ENCODE results near the gene BEND5.
A peak's percentile ranks its signal among the peaks of the same experiment; 100 is the strongest.

Gene BEND5

GRCh38 chr1:48725341-48726046 is 51.2 kb downstream of the BEND5 start:
- peak in 1 of 2 experiments; percentile 4 for DNase-seq (ENCODE audit: low read depth in 2 of 2)

- DNase-seq (ENCODE audit: low read depth in 2 of 2) = no peak
Measured at GRCh38 chr1:48720929-48721328, 55.8 kb downstream of the BEND5 start.

GRCh38 chr1:48718705-48719104 is 58.0 kb downstream of the BEND5 start:
- DNase-seq (ENCODE audit: low read depth in 2 of 2) = no peak

GRCh38 chr1:48718116-48718630 is 58.5 kb downstream of the BEND5 start:
- DNase-seq (ENCODE audit: low read depth in 2 of 2) = no peak

- no peak for DNase-seq (ENCODE audit: low read depth in 2 of 2)
Measured at GRCh38 chr1:48717082-48717481, 59.6 kb downstream of the BEND5 start.

GRCh38 chr1:48715921-48716320 is 60.8 kb downstream of the BEND5 start:
- DNase-seq (ENCODE audit: low read depth in 2 of 2) = no peak

- DNase-seq (ENCODE audit: low read depth in 2 of 2) = no peak
Measured at GRCh38 chr1:48710915-48711314, 65.8 kb downstream of the BEND5 start.

GRCh38 chr1:48710318-48710717 is 66.4 kb downstream of the BEND5 start:
- no peak for DNase-seq (ENCODE audit: low read depth in 2 of 2)

GRCh38 chr1:48704736-48705135 is 72.0 kb downstream of the BEND5 start:
- DNase-seq (ENCODE audit: low read depth in 2 of 2) = no peak

- DNase-seq (ENCODE audit: low read depth in 2 of 2) = no peak
Measured at GRCh38 chr1:48701445-48701844, 75.2 kb downstream of the BEND5 start.

- peak in 1 of 2 experiments; percentile 12 for DNase-seq (ENCODE audit: low read depth in 2 of 2)
Measured at GRCh38 chr1:48697066-48697707, 79.5 kb downstream of the BEND5 start.

GRCh38 chr1:48695161-48695560 is 81.5 kb downstream of the BEND5 start:
- no peak for DNase-seq (ENCODE audit: low read depth in 2 of 2)

- no peak for DNase-seq (ENCODE audit: low read depth in 2 of 2)
Measured at GRCh38 chr1:48693674-48694320, 82.9 kb downstream of the BEND5 start.

- no peak for DNase-seq (ENCODE audit: low read depth in 2 of 2)
Measured at GRCh38 chr1:48693180-48693579, 83.5 kb downstream of the BEND5 start.

GRCh38 chr1:48692235-48692634 is 84.5 kb downstream of the BEND5 start:
- no peak for DNase-seq (ENCODE audit: low read depth in 2 of 2)

GRCh38 chr1:48691429-48692001 is 85.2 kb downstream of the BEND5 start:
- DNase-seq (ENCODE audit: low read depth in 2 of 2) = no peak

- DNase-seq (ENCODE audit: low read depth in 2 of 2) = no peak
Measured at GRCh38 chr1:48688102-48688760, 88.5 kb downstream of the BEND5 start.

- DNase-seq (ENCODE audit: low read depth in 2 of 2) = no peak
Measured at GRCh38 chr1:48687282-48688045, 89.2 kb downstream of the BEND5 start.

GRCh38 chr1:48686159-48686558 is 90.5 kb downstream of the BEND5 start:
- no peak for DNase-seq (ENCODE audit: low read depth in 2 of 2)

GRCh38 chr1:48684381-48684780 is 92.3 kb downstream of the BEND5 start:
- no peak for DNase-seq (ENCODE audit: low read depth in 2 of 2)

GRCh38 chr1:48683839-48684238 is 92.9 kb downstream of the BEND5 start:
- no peak for DNase-seq (ENCODE audit: low read depth in 2 of 2)

Measured in fibroblast of skin of left quadriceps (primary cell).